ENCODE results near the gene TTC28. TPM values are rescaled to one million over a fixed set of nuclear protein-coding genes. Genes with fewer than 3 reads are reported as not detected.

TTC28 gene
- total RNA-seq, 2 donors from 2014 or later: 29.2 to 74.6 TPM

DNA sequence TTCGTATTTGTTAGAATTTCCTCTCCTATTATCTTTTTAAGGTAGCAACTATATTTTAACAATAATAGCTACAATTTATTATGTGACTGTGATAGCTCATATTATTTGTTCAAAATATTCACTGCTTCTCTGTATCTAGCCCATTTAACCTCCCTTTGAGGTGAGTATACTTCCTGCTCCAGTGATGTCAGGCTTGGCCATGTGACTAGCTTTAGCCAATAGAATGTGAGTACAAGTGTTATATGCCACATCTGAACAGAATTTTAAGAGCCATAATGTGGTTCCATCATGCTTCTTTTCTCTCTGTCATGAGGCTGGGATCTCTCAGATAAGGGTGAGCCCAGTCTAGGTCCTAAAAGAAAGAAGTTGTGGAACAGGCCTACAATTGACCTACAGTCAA is 217.6 kb downstream of the TTC28 start:
- 98% methylated on average over 1 of the region's 1 CpG for WGBS
- Histone ChIP-seq H3K27me3 (replicated peaks; ENCODE audit: insufficient read depth) (no peaks in the 10 kb centered on the region), H3K4me1 (replicated peaks) (no peaks in the 10 kb centered on the region), H3K4me3 (no peak overlapping the region), H3K9me3 (no peaks in the 10 kb centered on the region), H3K36me3 (no peaks in the 10 kb centered on the region), H3K27ac (no peak overlapping the region)
- DNase-seq (ENCODE audit: low spot score): no peak
- TF ChIP-seq, protein P1, sequence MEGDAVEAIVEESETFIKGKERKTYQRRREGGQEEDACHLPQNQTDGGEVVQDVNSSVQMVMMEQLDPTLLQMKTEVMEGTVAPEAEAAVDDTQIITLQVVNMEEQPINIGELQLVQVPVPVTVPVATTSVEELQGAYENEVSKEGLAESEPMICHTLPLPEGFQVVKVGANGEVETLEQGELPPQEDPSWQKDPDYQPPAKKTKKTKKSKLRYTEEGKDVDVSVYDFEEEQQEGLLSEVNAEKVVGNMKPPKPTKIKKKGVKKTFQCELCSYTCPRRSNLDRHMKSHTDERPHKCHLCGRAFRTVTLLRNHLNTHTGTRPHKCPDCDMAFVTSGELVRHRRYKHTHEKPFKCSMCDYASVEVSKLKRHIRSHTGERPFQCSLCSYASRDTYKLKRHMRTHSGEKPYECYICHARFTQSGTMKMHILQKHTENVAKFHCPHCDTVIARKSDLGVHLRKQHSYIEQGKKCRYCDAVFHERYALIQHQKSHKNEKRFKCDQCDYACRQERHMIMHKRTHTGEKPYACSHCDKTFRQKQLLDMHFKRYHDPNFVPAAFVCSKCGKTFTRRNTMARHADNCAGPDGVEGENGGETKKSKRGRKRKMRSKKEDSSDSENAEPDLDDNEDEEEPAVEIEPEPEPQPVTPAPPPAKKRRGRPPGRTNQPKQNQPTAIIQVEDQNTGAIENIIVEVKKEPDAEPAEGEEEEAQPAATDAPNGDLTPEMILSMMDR (IDR thresholded peaks at IDR 0.05): no peak
- TF ChIP-seq POLR2AphosphoS5 (IDR thresholded peaks at IDR 0.05) (no peak), POLR2A (IDR thresholded peaks at IDR 0.05) (no peak)
- intact Hi-C loops (cut with DNase I): no loop called here

DNA sequence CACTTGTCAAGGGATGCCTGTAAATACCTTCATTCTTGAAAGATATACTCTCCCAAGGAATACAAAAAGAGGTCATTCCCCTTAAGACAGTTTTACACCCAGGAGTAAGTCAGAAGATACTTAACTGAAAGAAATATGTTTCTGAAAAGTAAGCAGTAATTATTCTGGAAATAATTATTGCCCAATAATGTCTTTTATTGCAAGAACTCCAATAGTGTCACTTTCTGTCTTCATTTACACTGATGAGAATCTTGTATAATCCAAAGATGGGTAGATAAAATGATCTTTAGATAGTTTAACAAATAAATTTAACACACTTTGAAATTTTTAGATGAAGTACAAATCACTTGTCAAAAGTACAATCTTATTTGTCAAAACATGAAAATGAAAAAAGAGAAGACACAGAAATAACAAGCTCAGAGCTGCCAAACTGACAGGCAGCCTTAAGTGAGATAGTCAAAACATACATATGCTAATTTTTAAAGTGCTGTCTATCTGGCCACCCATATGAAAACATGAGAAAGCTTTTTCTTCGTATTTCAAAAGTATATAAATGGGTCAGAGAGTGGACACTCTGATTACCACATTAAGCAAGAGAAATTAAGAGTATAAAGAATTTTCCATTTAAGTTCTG is 225.1 kb downstream of the TTC28 start:
- WGBS: 75% methylated on average over 1 of the region's 1 CpG
- no peak overlapping the region for H3K4me3 ChIP-seq
- H3K27ac ChIP-seq: no peak overlapping the region
- DNase-seq (ENCODE audit: low spot score): no peak
- H3K27me3 ChIP-seq (replicated peaks; ENCODE audit: insufficient read depth): no peaks in the 10 kb centered on the region
- intact Hi-C loops (cut with DNase I): no loop called here
- no peaks in the 10 kb centered on the region for H3K36me3 ChIP-seq
- no peaks in the 10 kb centered on the region for H3K9me3 ChIP-seq
- H3K4me1 ChIP-seq (replicated peaks): no peaks in the 10 kb centered on the region
- TF ChIP-seq POLR2A (IDR thresholded peaks at IDR 0.05): no peak
- no peak for TF ChIP-seq POLR2AphosphoS5 (IDR thresholded peaks at IDR 0.05)
- TF ChIP-seq, protein P1 (IDR thresholded peaks at IDR 0.05): no peak

DNA sequence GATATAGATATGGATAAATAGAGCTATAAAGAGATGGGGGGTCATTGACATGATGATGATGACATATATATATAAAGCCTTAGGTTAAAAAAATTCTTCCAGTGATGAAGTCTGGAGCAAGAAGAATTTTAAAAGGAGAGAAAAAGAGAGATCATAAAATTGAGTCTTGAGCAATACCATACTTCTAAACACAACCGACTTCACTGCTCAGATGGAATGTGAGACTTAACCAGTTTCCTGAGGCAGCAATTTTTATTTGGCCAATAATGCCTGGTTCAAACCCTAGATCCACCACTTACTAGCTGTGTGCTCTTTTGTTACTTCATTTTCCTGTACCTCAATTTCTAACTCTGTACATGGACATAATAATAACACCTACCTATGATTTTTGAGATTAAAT is 229.5 kb downstream of the TTC28 start:
- Histone ChIP-seq H3K36me3 (no peaks in the 10 kb centered on the region), H3K4me1 (replicated peaks) (no peaks in the 10 kb centered on the region), H3K4me3 (no peak overlapping the region), H3K27me3 (replicated peaks; ENCODE audit: insufficient read depth) (no peaks in the 10 kb centered on the region), H3K27ac (no peak overlapping the region), H3K9me3 (no peaks in the 10 kb centered on the region)
- 57% methylated on average over 1 of the region's 1 CpG for WGBS
- intact Hi-C loops (cut with DNase I): no loop called here
- no peak for DNase-seq (ENCODE audit: low spot score)
- TF ChIP-seq POLR2A (IDR thresholded peaks at IDR 0.05) (no peak), POLR2AphosphoS5 (IDR thresholded peaks at IDR 0.05) (no peak)
- TF ChIP-seq, protein P1 (IDR thresholded peaks at IDR 0.05): no peak

DNA sequence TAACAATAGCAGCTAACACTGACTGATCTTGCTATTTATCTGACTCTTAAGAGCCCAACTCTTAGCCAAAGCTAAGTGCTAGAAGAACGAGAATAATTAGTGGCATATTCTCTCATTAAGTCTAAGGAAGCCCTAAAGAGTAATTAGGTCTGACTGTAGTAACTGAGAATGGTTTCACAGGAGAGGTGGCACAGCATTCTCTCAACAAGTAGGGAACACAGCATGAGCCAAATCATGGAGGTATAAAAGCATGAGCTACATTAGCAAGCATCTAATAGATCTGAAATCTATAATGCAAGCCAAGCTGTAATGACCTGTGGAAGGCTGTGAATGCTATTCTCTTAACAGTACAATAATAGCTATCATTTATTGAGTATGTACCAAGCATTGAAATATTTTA is 230.6 kb downstream of the TTC28 start:
- WGBS: 79% methylated on average over 1 of the region's 1 CpG
- intact Hi-C loops (cut with DNase I): no loop called here
- no peaks in the 10 kb centered on the region for H3K27me3 ChIP-seq (replicated peaks; ENCODE audit: insufficient read depth)
- no peak overlapping the region for H3K27ac ChIP-seq
- DNase-seq (ENCODE audit: low spot score): no peak
- H3K4me1 ChIP-seq (replicated peaks): no peaks in the 10 kb centered on the region
- H3K36me3 ChIP-seq: no peaks in the 10 kb centered on the region
- H3K9me3 ChIP-seq: no peaks in the 10 kb centered on the region
- H3K4me3 ChIP-seq: no peak overlapping the region
- TF ChIP-seq, protein P1 (IDR thresholded peaks at IDR 0.05): no peak
- no peak for TF ChIP-seq POLR2AphosphoS5 (IDR thresholded peaks at IDR 0.05)
- TF ChIP-seq POLR2A (IDR thresholded peaks at IDR 0.05): no peak

DNA sequence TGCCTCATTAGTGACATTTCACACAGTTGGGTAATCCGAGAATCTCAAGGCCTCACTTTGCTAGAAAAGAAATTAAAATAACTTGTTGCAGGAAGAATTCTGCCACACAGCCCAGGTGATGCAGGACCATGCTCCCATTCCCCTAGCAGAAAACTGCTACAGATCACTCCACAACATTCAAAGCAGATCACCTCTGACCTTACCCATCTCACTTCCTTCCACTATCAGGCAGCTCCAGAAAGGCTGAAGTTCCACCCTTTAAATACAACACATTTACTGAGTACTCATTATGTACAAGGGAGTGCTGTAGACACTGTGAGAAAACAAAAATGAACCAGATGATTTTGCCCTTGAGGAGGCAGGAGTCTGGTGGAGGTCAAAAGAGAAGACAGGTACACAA is 231.0 kb downstream of the TTC28 start:
- Histone ChIP-seq H3K4me1 (replicated peaks) (no peaks in the 10 kb centered on the region), H3K4me3 (no peak overlapping the region), H3K9me3 (no peaks in the 10 kb centered on the region), H3K27me3 (replicated peaks; ENCODE audit: insufficient read depth) (no peaks in the 10 kb centered on the region), H3K27ac (no peak overlapping the region), H3K36me3 (no peaks in the 10 kb centered on the region)
- DNase-seq (ENCODE audit: low spot score): no peak
- TF ChIP-seq POLR2AphosphoS5 (IDR thresholded peaks at IDR 0.05) (no peak), POLR2A (IDR thresholded peaks at IDR 0.05) (no peak)
- TF ChIP-seq, protein P1 (IDR thresholded peaks at IDR 0.05): no peak
- WGBS: 97% methylated on average over 1 of the region's 1 CpG
- intact Hi-C loops (cut with DNase I): no loop called here
